ENCODE data around the gene ISG20L2. TPM values are rescaled to one million over a fixed set of nuclear protein-coding genes. Genes with fewer than 3 reads are reported as not detected.

ISG20L2 gene
- total and polyA plus RNA-seq, 4 donors = 11.7 to 26.9 (median 20.4) TPM

GRCh38 chr1:156750191-156750672, 21.7 kb upstream of the ISG20L2 start:
- intact Hi-C loops (cut with DNase I) = loop anchor here in 1 of 2 donors (2.0 kb wide), 1 partner anchor 17 kb away; the partner anchor contains the start of gene PRCC
- no peak for ATAC-seq (ENCODE audit: low FRiP score)

DNA sequence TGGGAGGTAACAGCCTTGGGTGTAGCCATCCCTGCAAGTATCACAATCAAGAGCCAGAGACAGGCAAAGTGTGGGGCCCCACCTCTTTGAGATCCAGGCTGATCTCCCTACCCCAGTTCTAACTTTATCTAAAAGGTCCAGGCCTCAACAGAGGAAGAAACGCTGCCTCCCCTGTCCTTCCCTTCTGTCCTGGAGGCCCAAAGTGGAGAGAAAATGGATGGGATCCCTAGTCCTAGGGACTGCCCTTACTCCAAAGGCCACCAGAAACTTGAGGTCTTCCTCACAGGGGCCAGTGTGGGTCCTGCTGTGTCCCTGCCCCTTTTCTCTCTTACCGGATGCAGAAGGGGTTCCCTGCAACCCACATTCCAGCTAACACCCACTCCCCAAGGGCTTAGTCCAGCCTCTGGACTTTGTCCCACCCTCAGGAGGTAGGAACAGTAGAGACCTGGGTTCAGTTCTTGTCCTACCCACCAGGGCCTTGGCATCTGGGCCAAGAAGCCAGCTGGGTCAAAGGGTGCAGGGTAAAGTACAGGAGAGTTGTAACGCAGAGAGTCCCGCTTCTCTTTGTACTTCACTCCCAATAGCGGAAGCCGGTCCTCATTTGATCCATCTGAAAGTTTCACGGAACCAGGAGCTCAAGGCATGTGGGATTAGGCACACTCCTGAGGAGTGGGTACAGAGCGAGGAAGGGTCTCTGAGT, 21.0 kb upstream of the ISG20L2 start:
- Histone ChIP-seq H3K4me3 (ENCODE audit: low read length in 2 of 2) (peak overlapping the region; percentile 69 to 84), H3K9me3 (ENCODE audit: control insufficient read depth, low read length) (no peaks in the 10 kb centered on the region), H3K4me1 (ENCODE audit: control insufficient read depth in 1 of 2, insufficient read depth in 2 of 2, low read length in 2 of 2) (no peaks in the 10 kb centered on the region), H3K27ac (ENCODE audit: low read depth in 1 of 2, low read length in 2 of 2) (peak overlapping the region; percentile 69 to 96), H3K36me3 (ENCODE audit: control insufficient read depth in 1 of 2, insufficient read depth in 2 of 2, low read length in 1 of 2) (no peaks in the 10 kb centered on the region), H3K27me3 (ENCODE audit: control insufficient read depth in 1 of 2, insufficient read depth in 2 of 2, low read length in 1 of 2) (no peaks in the 10 kb centered on the region)
- intact Hi-C loops (cut with DNase I) = loop anchor here in 1 of 2 donors (2.0 kb wide), 1 partner anchor 17 kb away; the partner anchor contains the start of gene PRCC
- ATAC-seq (ENCODE audit: low FRiP score) (no peak), DNase-seq (peak in 1 of 2 donors; percentile 52)
- WGBS, 2 donors = 30 to 33% methylated on average over 8 of the region's 8 CpGs

More at GRCh38 chr1:156750191-156750672, 21.7 kb upstream of the ISG20L2 start:
- Histone ChIP-seq H3K27ac (ENCODE audit: low read depth in 1 of 2, low read length in 2 of 2) (peak overlapping the region; percentile 72 to 96), H3K4me1 (ENCODE audit: control insufficient read depth in 1 of 2, insufficient read depth in 2 of 2, low read length in 2 of 2) (no peaks in the 10 kb centered on the region), H3K9me3 (ENCODE audit: control insufficient read depth, low read length) (no peaks in the 10 kb centered on the region), H3K36me3 (ENCODE audit: control insufficient read depth in 1 of 2, insufficient read depth in 2 of 2, low read length in 1 of 2) (no peaks in the 10 kb centered on the region), H3K4me3 (ENCODE audit: low read length in 2 of 2) (peak overlapping the region; percentile 69 to 84), H3K27me3 (ENCODE audit: control insufficient read depth in 1 of 2, insufficient read depth in 2 of 2, low read length in 1 of 2) (no peaks in the 10 kb centered on the region)
- 0% methylated on average over 5 of the region's 5 CpGs for WGBS, 2 donors
- peak in 1 of 2 donors; percentile 74 for DNase-seq

- no peaks in the 10 kb centered on the region for H3K4me1 ChIP-seq (ENCODE audit: control insufficient read depth in 1 of 2, insufficient read depth in 2 of 2, low read length in 2 of 2)
- peak overlapping the region; percentile 69 to 96 for H3K27ac ChIP-seq (ENCODE audit: low read depth in 1 of 2, low read length in 2 of 2)
- intact Hi-C loops (cut with DNase I) = no loop called here
- 1% methylated on average over 9 of the region's 9 CpGs for WGBS, 2 donors
- no peaks in the 10 kb centered on the region for H3K9me3 ChIP-seq (ENCODE audit: control insufficient read depth, low read length)
- DNase-seq (peak; percentile 72 to 85), ATAC-seq (ENCODE audit: low FRiP score) (no peak)
- H3K27me3 ChIP-seq (ENCODE audit: control insufficient read depth in 1 of 2, insufficient read depth in 2 of 2, low read length in 1 of 2) = no peaks in the 10 kb centered on the region
- H3K4me3 ChIP-seq (ENCODE audit: low read length in 2 of 2) = peak overlapping the region; percentile 19 to 84
- H3K36me3 ChIP-seq (ENCODE audit: control insufficient read depth in 1 of 2, insufficient read depth in 2 of 2, low read length in 1 of 2) = peaks cover 0 to 2% of the 10 kb centered on the region in 2 donors
Observed at GRCh38 chr1:156748670-156749418, 20.3 kb upstream of the ISG20L2 start.

- peaks cover 2 to 7% of the 10 kb centered on the region in 2 donors for H3K36me3 ChIP-seq (ENCODE audit: control insufficient read depth in 1 of 2, insufficient read depth in 2 of 2, low read length in 1 of 2)
- DNase-seq = peak in 1 of 2 donors; percentile 36
- no peaks in the 10 kb centered on the region for H3K9me3 ChIP-seq (ENCODE audit: control insufficient read depth, low read length)
- H3K4me3 ChIP-seq (ENCODE audit: low read length in 2 of 2) = peak overlapping the region; percentile 15 to 61
- 2% methylated on average over 8 of the region's 8 CpGs for WGBS, 2 donors
- intact Hi-C loops (cut with DNase I) = no loop called here
- H3K27me3 ChIP-seq (ENCODE audit: control insufficient read depth in 1 of 2, insufficient read depth in 2 of 2, low read length in 1 of 2) = no peaks in the 10 kb centered on the region
- H3K27ac ChIP-seq (ENCODE audit: low read depth in 1 of 2, low read length in 2 of 2) = peak overlapping the region; percentile 69 to 96
- no peaks in the 10 kb centered on the region for H3K4me1 ChIP-seq (ENCODE audit: control insufficient read depth in 1 of 2, insufficient read depth in 2 of 2, low read length in 2 of 2)
- no peak for ATAC-seq (ENCODE audit: low FRiP score)
Observed at GRCh38 chr1:156747742-156748669, 19.4 kb upstream of the ISG20L2 start.

DNA sequence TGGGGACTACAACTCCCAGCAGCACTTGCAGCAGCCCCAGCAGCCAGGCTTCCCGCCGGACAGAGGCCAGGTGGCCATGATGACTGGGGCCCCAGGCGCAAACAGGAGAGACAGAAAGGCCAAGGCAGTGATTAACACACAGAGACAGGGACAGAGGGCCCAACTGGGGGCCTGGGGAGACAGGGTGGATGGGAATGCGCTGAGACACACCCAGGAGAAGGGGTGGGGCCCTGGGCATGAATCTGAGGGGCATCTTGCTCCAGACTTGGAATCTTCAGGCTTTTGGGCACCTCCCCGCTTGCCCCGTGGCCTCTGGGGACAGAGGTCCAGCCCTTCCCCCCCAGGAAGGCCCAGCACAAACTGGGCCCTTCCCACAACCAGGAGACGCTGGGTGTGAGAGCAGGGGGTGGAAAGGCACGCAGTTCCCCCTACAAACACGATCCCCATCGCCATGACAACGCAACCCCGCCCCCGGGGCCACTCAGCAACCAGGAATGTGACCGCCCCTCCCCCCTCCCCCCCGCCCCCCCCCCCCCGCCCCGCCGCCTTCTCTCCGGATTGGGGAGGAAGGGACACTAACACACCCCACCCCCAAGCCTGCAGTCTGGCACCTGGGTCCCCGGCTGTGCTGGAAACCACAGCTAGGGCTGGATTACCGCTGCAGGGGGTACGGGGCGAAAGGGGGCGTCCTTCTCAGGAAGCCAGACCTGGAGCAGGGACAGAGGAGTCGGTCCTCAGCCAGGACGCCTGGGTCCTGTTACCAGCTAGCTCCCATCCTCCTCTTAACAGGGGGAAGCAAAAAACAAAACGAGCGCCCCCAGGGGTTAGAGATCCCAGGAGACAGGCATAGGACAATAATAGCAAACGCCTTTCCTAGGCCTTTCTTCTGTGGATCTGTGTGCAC, 18.4 kb upstream of the ISG20L2 start:
- WGBS, 2 donors = 0% methylated on average over 16 to 25 of the region's 29 CpGs
- H3K27me3 ChIP-seq (ENCODE audit: control insufficient read depth in 1 of 2, insufficient read depth in 2 of 2, low read length in 1 of 2) = no peaks in the 10 kb centered on the region
- no peaks in the 10 kb centered on the region for H3K9me3 ChIP-seq (ENCODE audit: control insufficient read depth, low read length)
- H3K36me3 ChIP-seq (ENCODE audit: control insufficient read depth in 1 of 2, insufficient read depth in 2 of 2, low read length in 1 of 2) = peaks cover 2 to 9% of the 10 kb centered on the region in 2 donors
- intact Hi-C loops (cut with DNase I) = no loop called here
- peak; percentile 81 for ATAC-seq (ENCODE audit: low FRiP score)
- no peaks in the 10 kb centered on the region for H3K4me1 ChIP-seq (ENCODE audit: control insufficient read depth in 1 of 2, insufficient read depth in 2 of 2, low read length in 2 of 2)
- H3K4me3 ChIP-seq (ENCODE audit: low read length in 2 of 2) = peak overlapping the region; percentile 24 to 61
- peak; percentile 97 to 99 for DNase-seq
- peak overlapping the region; percentile 30 to 97 for H3K27ac ChIP-seq (ENCODE audit: low read depth in 1 of 2, low read length in 2 of 2)

- Histone ChIP-seq H3K27me3 (ENCODE audit: control insufficient read depth in 1 of 2, insufficient read depth in 2 of 2, low read length in 1 of 2) (no peaks in the 10 kb centered on the region), H3K36me3 (ENCODE audit: control insufficient read depth in 1 of 2, insufficient read depth in 2 of 2, low read length in 1 of 2) (peaks cover 2 to 9% of the 10 kb centered on the region in 2 donors), H3K27ac (ENCODE audit: low read depth in 1 of 2, low read length in 2 of 2) (peak overlapping the region; percentile 30 to 70), H3K9me3 (ENCODE audit: control insufficient read depth, low read length) (no peaks in the 10 kb centered on the region), H3K4me1 (ENCODE audit: control insufficient read depth in 1 of 2, insufficient read depth in 2 of 2, low read length in 2 of 2) (no peaks in the 10 kb centered on the region), H3K4me3 (ENCODE audit: low read length in 2 of 2) (peak overlapping the region in 1 of 2 donors; percentile 4)
- ATAC-seq (ENCODE audit: low FRiP score) = no peak
- WGBS, 2 donors = 35 to 37% methylated on average over 8 to 9 of the region's 9 CpGs
- intact Hi-C loops (cut with DNase I) = no loop called here
- DNase-seq = no peak
Observed at GRCh38 chr1:156746406-156746727, 17.8 kb upstream of the ISG20L2 start.

DNA sequence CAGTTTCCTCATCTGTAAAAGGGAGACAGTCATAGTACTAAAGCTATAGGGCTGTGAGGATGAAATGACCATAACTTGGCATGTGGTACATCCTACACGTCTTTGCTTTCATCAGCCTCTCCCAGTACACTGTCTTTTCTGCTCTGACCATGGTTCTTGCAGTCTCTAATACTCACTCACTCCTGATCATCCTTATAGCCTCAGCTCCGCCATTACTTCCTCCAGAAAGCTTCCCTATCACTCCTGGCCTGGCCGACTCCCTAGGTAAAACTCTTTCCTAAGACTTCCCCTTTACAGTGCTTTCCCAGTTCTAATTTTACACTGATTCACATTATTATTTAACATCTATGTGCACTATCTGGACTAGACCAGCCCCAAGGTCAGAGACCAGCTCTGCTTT, 17.3 kb upstream of the ISG20L2 start:
- H3K36me3 ChIP-seq (ENCODE audit: control insufficient read depth in 1 of 2, insufficient read depth in 2 of 2, low read length in 1 of 2) = peaks cover 2 to 9% of the 10 kb centered on the region in 2 donors
- H3K27me3 ChIP-seq (ENCODE audit: control insufficient read depth in 1 of 2, insufficient read depth in 2 of 2, low read length in 1 of 2) = no peaks in the 10 kb centered on the region
- no peaks in the 10 kb centered on the region for H3K9me3 ChIP-seq (ENCODE audit: control insufficient read depth, low read length)
- H3K27ac ChIP-seq (ENCODE audit: low read depth in 1 of 2, low read length in 2 of 2) = peak overlapping the region; percentile 30 to 70
- intact Hi-C loops (cut with DNase I) = no loop called here
- 66 to 79% methylated on average over 3 of the region's 3 CpGs for WGBS, 2 donors
- H3K4me1 ChIP-seq (ENCODE audit: control insufficient read depth in 1 of 2, insufficient read depth in 2 of 2, low read length in 2 of 2) = no peaks in the 10 kb centered on the region
- no peak for ATAC-seq (ENCODE audit: low FRiP score)
- DNase-seq = no peak
- H3K4me3 ChIP-seq (ENCODE audit: low read length in 2 of 2) = no peak overlapping the region

All from aorta (tissue), 5 donors.